HG02852 (cell line): ENCODE measurements around the gene BRIP1.
"Not testable (repeated sequence)": the region's sequence is repeated elsewhere in the genome, so short reads cannot be mapped to it uniquely, and the experiment has no call there.

Source experiments
- ATAC-seq: cut with Tn5 transposase; IDR thresholded peaks from one replicate; pipeline ENCODE4 v1.9.1; 2021; ENCODE audit warnings: mild to moderate bottlenecking, moderate library complexity; ENCODE audit not compliant: unreplicated experiment

BRIP1 gene

DNA sequence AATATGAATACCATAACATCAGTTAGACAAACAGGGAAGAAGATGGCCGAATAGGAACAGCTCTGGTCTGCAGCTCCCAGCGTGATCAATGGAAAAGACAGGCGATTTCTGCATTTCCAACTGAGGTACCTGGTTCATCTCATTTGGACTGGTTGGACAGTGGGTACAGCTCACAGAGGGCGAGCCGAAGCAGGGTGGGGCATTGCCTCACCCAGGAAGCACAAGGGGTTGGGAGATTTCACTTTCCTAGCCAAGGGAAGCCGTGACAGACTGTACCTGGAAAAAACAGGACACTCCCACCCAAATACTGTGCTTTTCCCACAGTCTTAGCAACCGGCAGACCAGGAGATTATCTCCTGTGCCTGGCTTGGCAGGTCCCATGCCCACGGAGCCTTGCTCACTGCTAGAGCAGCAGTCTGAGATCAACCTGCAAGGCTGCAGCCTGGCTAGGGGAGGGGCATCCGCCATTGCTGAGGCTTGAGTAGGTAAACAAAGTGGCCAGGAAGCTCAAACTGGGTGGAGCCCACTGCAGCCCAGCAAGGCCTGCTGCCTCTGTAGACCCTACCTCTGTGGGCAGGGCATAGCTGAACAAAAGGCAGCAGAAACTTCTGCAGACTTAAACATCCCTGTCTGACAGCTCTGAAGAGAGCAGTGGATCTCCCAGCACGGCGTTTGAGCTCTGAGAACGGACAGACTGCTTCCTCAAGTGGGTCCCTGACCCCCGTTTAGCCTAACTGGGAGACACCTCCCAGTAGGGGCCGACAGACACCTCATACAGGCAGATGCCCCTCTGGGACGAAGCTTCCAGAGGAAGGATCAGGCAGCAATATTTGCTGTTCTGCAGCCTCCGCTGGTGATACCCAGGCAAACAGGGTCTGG, 190.1 kb downstream of the BRIP1 start:
- ATAC-seq: not testable (repeated sequence)

DNA sequence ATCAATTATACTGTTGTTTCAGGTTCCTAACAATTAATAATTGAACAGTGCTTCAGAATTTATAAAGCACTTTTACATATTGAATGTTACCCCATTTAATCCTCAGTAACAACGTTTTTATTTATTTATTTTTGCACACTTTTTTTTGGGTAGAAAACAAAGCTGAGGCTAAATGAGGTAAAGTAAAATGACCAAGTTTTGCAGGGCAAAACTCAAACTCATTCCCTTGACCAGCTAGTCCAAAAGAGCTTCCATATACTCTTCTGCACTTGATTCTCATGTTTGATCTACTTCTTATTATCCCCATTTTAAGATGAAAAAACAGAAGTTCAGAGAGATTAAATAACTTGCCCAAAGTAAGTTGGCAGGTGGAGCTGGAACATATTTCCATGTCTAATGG, 191.2 kb downstream of the BRIP1 start:
- ATAC-seq: no peak

DNA sequence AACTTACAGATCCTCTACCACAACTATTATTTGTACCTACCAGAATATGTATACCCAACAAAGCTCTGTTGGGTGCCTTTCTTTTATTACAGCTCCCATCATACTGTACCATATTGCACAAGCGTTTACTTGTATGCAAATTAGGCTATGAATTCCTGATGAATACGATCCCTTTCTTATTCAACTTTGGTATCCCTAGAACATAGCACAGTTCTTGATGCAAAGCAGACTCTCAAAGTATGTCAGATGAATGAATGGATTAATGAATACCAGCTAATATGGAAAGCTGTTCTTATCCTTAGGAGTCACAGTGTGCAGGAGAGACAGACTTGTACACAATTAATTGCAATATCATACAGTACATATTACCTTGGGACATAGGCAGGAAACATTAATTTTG, 192.6 kb downstream of the BRIP1 start:
- no peak for ATAC-seq

DNA sequence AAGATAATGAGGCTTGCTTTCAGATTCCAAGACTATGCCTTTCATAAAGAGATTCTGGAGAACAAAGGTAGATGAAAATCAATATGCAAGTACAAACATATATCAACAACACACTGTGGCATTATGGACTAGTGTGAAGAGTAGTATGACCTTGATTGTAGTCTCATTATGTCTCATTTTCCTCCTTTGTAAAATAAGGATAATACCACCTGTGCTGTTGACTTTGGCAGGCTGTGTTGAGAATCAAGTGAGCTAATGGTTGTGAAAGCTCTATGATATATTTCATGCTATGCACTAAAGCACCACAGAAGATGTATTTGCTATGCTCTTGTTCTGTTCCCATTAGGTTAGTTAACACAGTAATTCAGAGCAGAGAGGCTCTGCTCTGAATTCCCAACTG, 193.8 kb downstream of the BRIP1 start:
- ATAC-seq: no peak

DNA sequence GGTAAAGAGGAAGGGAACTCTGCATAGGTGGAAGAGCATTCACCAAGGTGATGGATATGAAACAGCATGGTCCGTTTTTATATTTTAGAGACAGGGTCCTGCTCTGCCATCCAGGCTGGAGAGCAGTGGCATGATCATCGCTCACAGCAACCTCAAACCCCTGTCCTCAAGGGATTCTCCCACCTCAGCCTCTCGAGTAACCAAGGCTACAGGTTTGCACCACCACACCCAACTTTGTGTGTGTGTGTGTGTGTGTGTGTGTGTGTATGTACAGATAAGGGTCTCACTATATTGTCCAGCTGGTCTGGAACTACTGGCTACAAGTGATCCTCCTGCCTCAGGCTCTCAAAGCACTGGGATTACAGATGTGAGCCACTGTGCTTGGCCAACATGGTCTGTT, 194.8 kb downstream of the BRIP1 start:
- no peak for ATAC-seq

DNA sequence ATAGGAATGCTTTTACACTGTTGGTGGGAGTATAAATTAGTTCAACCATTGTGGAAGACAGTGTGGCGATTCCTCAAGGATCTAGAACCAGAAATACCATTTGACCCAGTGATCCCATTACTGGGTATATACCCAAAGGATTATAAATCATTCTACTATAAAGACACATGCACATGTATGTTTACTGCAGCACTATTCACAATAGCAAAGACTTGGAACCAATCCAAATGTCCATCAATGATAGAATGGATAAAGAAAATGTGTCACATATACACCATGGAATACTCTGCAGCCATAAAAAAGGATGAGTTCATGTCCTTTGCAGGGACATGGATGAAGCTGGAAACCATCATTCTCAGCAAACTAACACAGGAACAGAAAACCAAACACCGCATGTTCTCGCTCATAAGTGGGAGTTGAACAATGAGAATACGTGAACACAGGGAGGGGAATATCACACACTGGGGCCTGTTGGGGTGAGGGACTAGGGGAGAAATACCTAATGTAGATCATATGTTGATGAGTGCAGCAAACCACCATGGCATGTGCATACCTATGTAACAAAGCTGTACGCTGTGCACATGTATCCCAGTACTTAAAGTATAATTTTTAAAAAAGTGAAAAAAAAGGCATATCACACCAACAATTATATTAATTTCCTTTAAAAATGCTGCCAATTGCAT, 196.8 kb downstream of the BRIP1 start:
- ATAC-seq: not testable (repeated sequence)

DNA sequence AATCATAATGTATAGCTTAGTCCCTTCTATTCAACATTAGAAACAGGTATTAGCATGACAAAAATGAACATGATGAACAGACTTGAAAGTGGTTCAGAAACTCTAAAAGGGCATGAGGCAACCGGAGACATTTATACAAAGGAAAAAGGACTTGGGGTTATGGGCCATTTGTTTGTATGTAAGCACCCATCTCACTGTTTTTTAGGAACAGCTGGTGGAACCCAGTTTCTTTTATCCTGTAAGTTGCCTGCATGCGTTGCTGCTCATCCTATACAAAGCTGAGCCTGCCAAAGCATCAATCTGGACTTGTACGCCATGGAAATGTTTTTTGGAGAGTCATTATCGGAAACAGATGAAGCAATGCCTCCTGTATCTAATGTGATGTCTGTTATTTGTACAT, 200.0 kb downstream of the BRIP1 start:
- no peak for ATAC-seq

DNA sequence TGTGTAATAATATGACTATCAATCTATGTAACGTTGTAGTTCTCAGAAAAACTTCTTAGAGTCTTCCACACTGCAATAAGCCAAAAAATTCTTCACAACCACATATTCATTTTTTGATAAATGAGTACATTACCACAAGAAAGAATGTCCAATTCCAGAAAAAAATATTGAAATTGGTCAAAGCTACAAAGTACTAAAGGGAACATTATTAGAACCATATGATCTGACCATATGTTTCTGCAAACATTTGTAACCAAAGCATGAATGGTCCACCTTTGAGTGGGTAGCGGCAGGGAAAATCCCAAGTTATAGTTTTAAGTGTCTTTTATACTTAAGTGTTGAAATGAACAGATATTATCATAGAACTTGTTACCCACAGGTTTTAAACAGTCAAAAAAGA, 200.6 kb downstream of the BRIP1 start:
- no peak for ATAC-seq

DNA sequence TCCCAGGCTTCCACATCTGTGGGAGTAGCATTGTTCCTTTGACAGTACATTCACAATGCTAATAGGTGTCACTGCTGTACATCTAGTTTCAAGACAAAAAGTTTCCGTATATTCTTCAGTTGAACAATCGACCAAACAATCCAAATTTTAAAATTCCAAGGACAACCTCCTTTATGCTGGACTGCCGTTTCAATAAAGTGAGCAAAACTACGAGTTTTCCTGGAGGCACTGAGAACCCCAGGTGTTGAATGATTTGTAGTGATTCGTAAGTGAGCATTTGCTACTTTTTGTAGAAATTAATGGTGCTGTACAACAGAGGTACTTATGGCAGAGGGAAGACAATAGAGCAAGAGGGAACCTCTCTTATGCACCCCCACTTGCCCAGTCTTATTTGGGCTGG, 201.1 kb downstream of the BRIP1 start:
- ATAC-seq: no peak

DNA sequence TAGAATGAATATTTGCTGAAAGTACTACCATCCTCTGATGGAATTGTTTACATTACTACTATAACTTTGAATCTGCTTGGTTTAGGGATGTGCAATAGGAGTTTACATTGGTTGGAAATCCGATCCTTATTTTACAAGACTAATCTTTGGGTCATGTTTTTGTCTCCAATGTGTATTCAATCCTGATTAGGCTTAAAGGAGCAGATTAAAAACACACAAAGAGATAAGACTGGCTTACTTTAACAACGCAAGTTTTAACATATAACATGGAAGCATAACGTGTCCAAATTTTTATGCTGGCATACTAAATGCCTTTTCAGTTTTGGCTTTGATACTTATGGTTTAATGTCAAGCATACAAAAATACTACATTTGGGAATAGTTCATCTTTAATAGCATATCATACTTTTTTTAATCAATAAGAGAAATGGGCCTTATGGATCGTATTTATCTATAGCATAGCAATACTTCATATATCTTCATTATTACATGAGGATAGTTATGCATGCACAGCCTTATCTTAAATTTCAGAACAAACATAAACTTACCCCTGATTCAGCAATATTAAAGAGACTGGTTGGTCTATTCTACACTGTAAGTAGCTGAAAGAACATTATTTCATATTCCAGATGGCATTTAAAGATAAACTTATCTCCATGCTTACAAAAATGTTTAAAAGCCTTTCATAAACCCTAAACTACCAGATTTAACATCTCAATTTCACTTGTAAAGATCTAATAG, 202.4 kb downstream of the BRIP1 start:
- ATAC-seq: no peak

DNA sequence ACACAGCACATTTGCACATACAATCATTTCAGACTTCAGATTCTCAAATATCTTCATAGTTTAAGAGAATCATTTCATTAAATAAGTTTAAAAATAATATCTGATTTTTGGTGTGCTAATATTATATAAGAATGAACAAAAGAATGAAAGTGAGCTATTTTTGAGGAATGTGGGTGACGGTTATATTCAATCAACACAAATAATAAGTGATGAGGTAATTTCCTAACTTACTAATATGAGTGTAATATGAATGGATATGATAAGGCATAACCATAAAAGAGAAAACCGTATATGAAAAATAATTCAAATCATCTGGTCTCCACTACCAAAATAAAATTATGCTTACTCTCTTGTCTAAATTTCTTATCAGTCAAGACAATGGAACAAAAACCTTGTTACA, 203.9 kb downstream of the BRIP1 start:
- ATAC-seq: no peak

DNA sequence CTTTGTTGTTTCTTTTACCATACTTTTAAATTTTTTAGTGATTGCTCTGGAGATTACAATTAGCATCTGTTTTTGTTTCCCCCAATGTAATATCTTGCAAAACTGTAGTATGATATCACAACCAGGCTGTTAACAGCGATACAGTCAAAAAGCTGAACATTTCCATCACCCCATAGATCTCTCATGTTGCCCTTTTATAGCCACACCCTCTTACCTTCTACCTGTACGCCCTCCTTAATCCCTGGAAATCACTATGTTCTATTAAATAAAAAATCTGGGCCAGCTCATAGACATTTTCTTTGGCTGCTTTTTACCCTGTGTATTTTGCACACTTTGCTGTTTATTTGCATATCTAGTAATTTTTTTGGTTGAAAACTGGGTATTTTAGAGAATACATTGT, 205.1 kb downstream of the BRIP1 start:
- ATAC-seq: no peak

DNA sequence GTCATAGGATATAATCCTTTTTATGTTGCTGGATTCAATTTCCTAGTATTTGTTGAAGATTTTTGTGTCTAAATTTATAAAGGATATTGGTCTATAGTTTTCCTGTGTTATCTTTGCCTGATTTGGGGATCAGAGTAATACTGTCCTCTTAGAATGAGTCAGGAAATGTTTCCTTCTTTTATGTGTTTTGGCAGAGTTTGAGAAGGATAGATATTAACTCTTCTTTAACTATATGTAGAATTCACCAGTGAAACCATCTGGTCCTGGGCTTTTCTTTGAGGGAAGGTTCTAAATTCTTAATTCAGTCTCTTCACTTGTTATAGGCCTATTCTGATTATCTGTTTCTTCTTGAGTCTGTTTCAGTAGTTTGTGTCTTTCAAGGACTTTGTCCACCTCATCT, 206.0 kb downstream of the BRIP1 start:
- no peak for ATAC-seq

DNA sequence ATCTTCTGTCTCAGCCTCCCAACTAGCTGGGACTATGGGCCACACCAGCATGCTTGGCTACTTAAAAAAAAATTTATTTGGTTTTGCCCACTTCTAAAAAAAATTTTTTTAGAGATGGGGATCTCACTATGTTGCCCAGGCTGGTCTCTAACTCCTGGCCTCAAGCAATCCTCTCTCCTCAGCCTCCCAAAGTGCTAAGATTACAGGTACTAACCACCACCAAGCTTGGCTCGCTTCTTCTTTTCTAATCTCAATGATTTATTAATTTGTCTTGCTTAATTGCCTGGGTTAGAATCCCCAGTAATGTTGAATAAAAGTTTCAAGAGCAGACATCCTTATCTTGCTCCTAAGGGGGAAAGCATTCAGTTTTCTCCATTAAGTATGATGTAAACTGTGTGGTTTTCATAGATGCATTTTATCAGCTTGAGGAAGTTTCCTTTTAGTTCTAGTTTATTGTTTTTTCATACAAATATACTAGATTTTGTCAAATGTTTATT, 206.6 kb downstream of the BRIP1 start:
- ATAC-seq: no peak

DNA sequence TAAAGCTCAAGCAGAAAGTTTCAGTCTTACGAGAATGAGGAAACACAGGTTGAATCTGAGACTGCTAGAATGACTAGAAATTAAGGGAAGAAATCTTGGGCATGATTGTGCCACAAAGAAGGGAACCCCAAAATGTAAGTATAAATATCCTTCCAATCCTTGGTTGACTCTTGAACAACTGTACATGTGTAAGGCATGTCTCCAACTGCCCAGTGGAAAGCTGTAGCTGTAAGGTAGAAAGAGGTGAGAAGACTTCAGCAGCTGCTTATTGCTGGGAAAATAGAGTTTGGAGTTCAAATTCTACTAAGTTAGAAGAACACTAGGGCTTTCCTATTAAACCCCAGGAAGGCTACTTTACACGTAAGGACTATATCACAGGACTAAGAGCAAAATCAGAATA, 212.6 kb downstream of the BRIP1 start:
- no peak for ATAC-seq

DNA sequence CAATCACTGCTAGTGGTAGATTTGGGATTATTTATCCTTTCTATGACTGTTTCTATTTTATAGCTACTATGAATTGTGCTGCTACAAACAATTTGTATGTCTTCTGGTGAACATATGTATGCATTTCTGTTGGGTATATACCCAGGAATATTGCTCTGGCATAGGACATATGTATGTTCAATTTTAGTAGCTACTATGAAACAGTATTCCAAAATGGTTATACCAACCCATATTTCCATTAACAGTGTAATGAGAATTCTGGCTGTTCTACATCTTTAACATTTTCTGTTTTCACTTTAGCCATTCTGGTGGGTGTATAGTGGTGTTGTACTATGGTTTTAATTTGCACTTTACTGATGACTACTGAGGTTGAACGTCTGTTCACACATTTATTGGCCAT, 214.7 kb downstream of the BRIP1 start:
- ATAC-seq: no peak

DNA sequence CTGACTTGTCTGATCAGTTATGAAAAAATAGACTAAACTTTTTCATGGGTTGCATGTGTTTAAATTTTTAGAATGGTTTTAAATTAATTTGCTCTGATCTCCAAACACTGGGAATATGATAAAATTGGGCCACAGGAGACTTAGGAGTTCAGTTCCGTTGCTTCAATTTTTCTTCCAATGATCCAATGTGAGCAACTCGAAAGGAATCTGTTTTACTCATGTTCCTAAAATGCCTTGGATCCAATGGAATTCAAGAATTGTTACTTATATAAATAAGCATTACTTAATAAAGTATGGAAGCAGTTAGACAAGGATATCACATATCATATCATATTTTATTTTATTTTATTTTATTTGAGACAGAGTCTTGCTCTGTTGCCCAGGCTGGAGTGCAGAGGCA, 216.3 kb downstream of the BRIP1 start:
- ATAC-seq: no peak

DNA sequence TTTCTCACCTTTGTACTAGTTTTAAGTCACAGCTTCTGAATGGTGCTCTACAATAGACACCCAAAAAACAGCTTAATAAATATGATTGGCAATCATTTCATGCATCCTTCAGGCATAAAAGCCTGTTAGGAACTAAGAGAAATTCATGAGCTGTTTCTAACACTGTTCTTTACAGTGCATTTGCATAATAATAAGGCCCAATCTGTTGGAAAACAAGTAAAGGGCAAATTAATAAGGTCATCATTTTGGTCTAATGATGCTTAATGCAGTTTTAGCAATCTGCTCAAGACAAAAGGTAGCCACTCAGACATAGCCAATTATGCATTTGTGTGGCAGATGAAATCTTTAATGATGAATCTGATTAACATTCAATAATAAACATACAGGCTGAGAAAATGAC, 216.8 kb downstream of the BRIP1 start:
- no peak for ATAC-seq

DNA sequence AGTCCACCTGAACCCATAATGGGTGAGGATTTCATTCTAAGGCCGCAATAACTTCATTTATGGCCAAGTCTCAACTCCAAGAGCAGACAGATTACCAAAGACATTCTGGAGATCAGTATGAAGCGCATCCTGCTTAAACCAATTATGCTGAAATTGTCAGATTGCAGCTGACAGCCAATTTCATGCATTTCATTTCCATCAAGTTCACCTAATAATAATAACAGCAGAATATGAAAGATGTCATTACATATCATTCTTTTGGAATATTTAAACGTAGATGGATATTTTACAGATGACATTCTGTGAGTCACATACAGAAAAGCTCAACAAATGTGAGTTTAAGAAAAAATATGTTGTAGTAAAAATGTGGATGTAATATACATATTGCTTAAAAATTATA, 217.4 kb downstream of the BRIP1 start:
- no peak for ATAC-seq

DNA sequence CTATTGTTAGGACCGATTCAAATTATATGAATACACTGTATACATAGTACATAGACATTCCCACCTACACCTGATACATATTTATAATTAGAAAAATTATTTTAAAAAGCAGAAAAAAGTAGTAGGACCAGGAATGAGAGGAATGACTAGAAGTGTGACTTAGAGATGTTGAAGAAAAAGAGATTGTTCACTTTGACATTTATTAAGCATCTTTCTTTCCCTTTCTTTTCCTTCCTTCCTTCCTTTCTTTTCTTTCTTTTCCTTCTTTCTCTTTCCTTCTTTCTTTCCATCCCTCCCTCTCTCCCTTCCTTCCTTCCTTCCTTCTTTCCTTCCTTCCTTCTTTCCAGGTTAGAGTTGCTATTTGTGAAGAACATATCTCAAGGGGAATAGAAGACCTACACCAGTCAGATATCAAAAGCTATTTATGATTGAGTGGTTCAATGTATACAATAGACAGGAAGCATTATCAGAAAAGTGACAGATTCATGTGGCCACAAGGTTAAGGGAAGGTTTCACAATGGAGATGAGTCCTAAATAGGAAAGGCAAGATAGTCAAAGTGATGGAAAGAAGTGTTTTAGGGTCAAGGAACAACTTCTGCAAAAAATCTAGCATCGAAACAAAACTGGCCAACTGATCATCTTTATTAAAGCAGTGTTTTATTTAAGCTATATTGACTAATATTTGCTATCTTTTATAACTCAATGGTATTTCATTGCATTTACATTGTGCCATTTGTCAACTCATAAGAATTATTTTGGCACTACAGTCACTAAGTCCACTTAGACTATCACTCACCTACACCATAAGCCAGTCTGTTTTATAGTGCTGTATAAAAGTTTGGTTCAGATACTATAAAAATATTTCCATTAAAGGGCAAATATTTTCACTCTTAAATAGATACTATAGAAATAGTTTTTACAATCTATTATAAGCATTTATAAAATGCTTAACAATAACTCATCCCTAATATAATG, 218.2 kb downstream of the BRIP1 start:
- ATAC-seq: no peak
